Liver (tissue), 3 donors: Measurements from ENCODE around the gene BAZ2A.

Source experiments
- GABPA ChIP-seq, 2 donors: IDR thresholded peaks in 1 of 2; conservative IDR thresholded peaks in 1 of 2; 2 replicates each; pipeline ENCODE4 v1.6.1; 2016; ENCODE audit warnings: antibody characterized with exemption in 2 of 2, mild to moderate bottlenecking in 1 of 2, moderate library complexity in 1 of 2
- JUND ChIP-seq, 2 donors: IDR thresholded peaks; 2 replicates each; pipeline ENCODE4 v1.6.1; 2016; ENCODE audit warnings: antibody characterized with exemption in 2 of 2
- MAX ChIP-seq: IDR thresholded peaks from 2 replicates; pipeline ENCODE4 v1.6.1; 2016; ENCODE audit warnings: antibody characterized with exemption
- RAD21 ChIP-seq, 2 donors: IDR thresholded peaks; 2 replicates each; pipeline ENCODE4 v1.6.1; 2016; ENCODE audit warnings: antibody characterized with exemption in 2 of 2, mild to moderate bottlenecking in 2 of 2
- SP1 ChIP-seq: IDR thresholded peaks from 2 replicates; pipeline ENCODE4 v1.6.1; 2018; ENCODE audit warnings: antibody characterized with exemption, mild to moderate bottlenecking
- TAF1 ChIP-seq: conservative IDR thresholded peaks from 2 replicates; pipeline ENCODE4 v1.6.1; 2016; ENCODE audit warnings: antibody characterized with exemption, mild to moderate bottlenecking
- YY1 ChIP-seq: IDR thresholded peaks from 2 replicates; pipeline ENCODE4 v1.6.1; 2016; ENCODE audit warnings: antibody characterized with exemption, mild to moderate bottlenecking
- ZBTB33 ChIP-seq: IDR thresholded peaks from 2 replicates; pipeline ENCODE4 v1.6.1; 2016; ENCODE audit warnings: antibody characterized with exemption
- TF ChIP-seq, protein P1 (sequence below): fragments of 150-350 bp; IDR thresholded peaks from 2 replicates; pipeline ENCODE4 v1.5.1; 2017; ENCODE audit warnings: improper control_type of control experiment, low read depth, low read length; ENCODE audit not compliant: missing input control
- donor health status: healthy.
- donor health status: healthy.

- TF ChIP-seq, protein P1, sequence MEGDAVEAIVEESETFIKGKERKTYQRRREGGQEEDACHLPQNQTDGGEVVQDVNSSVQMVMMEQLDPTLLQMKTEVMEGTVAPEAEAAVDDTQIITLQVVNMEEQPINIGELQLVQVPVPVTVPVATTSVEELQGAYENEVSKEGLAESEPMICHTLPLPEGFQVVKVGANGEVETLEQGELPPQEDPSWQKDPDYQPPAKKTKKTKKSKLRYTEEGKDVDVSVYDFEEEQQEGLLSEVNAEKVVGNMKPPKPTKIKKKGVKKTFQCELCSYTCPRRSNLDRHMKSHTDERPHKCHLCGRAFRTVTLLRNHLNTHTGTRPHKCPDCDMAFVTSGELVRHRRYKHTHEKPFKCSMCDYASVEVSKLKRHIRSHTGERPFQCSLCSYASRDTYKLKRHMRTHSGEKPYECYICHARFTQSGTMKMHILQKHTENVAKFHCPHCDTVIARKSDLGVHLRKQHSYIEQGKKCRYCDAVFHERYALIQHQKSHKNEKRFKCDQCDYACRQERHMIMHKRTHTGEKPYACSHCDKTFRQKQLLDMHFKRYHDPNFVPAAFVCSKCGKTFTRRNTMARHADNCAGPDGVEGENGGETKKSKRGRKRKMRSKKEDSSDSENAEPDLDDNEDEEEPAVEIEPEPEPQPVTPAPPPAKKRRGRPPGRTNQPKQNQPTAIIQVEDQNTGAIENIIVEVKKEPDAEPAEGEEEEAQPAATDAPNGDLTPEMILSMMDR, result no peak
- TF ChIP-seq GABPA (IDR thresholded peaks at IDR 0.05 in 1 of 2, conservative IDR thresholded peaks at IDR 0.05 in 1 of 2), result no peak
- no peak for TF ChIP-seq YY1
- TF ChIP-seq MAX, result no peak
- no peak for TF ChIP-seq JUND (IDR thresholded peaks at IDR 0.05)
- no peak for TF ChIP-seq RAD21 (IDR thresholded peaks at IDR 0.05)
- no peak for TF ChIP-seq SP1
- no peak for TF ChIP-seq ZBTB33
- no peak for TF ChIP-seq TAF1
These were observed 14.5 kb upstream of the BAZ2A start for GRCh38 chr12:56644654-56645053.
